ENCODE measurements around the gene EVA1C.
"Not testable (repeated sequence)": the region's sequence is repeated elsewhere in the genome, so short reads cannot be mapped to it uniquely, and the experiment has no call there.

Gene EVA1C

GRCh38 chr21:32427958-32428623 is 15.6 kb downstream of the EVA1C start:
- Mint-ChIP-seq H3K27ac (peak overlapping the region in 1 of 2 donors; percentile 61), H3K9me3 (no peaks in the 10 kb centered on the region)

GRCh38 chr21:32432982-32433660 is 20.6 kb downstream of the EVA1C start:
- peaks cover 20% of the 10 kb centered on the region for H3K4me1 Mint-ChIP-seq
- not testable (repeated sequence) for H3K9me3 Mint-ChIP-seq, H3K27me3 Mint-ChIP-seq, ATAC-seq, H3K4me3 Mint-ChIP-seq, DNase-seq
- H3K27ac Mint-ChIP-seq: peak overlapping the region in 1 of 2 donors; percentile 57

More at GRCh38 chr21:32427958-32428623, 15.6 kb downstream of the EVA1C start:
- ATAC-seq (no peak), DNase-seq (no peak)
- H3K4me1 Mint-ChIP-seq: no peaks in the 10 kb centered on the region
- no peaks in the 10 kb centered on the region for H3K27me3 Mint-ChIP-seq
- no peak overlapping the region for H3K4me3 Mint-ChIP-seq

GRCh38 chr21:32437729-32438128 is 25.2 kb downstream of the EVA1C start:
- peak overlapping the region in 1 of 2 donors; percentile 79 for H3K27ac Mint-ChIP-seq
- peak overlapping the region in 1 of 2 donors; percentile 16 for H3K4me3 Mint-ChIP-seq
- ATAC-seq: no peak

GRCh38 chr21:32442566-32443318 is 30.2 kb downstream of the EVA1C start:
- Mint-ChIP-seq H3K9me3 (peaks cover 6 to 21% of the 10 kb centered on the region in 2 donors), H3K27me3 (no peaks in the 10 kb centered on the region), H3K4me1 (peaks cover 14% of the 10 kb centered on the region), H3K27ac (no peak overlapping the region), H3K4me3 (no peak overlapping the region)
- ATAC-seq (no peak), DNase-seq (no peak)

More at GRCh38 chr21:32437729-32438128, 25.2 kb downstream of the EVA1C start:
- Mint-ChIP-seq H3K27me3 (no peaks in the 10 kb centered on the region), H3K9me3 (peaks cover 0 to 7% of the 10 kb centered on the region in 2 donors), H3K4me1 (peaks cover 30% of the 10 kb centered on the region)
- no peak for DNase-seq

- H3K4me3 Mint-ChIP-seq: no peak overlapping the region
- H3K4me1 Mint-ChIP-seq: no peaks in the 10 kb centered on the region
- no peak overlapping the region for H3K27ac Mint-ChIP-seq
- ATAC-seq (no peak), DNase-seq (no peak)
- H3K27me3 Mint-ChIP-seq: no peaks in the 10 kb centered on the region
- peaks cover 6 to 21% of the 10 kb centered on the region in 2 donors for H3K9me3 Mint-ChIP-seq
These were observed 32.6 kb downstream of the EVA1C start for GRCh38 chr21:32445101-32445500.

- H3K9me3 Mint-ChIP-seq: peaks cover 6 to 21% of the 10 kb centered on the region in 2 donors
- not testable (repeated sequence) for ATAC-seq, H3K4me1 Mint-ChIP-seq, H3K27me3 Mint-ChIP-seq, DNase-seq, H3K27ac Mint-ChIP-seq, H3K4me3 Mint-ChIP-seq
These were observed 33.9 kb downstream of the EVA1C start for GRCh38 chr21:32446440-32446839.

- H3K27ac Mint-ChIP-seq: no peak overlapping the region
- DNase-seq: no peak
- H3K9me3 Mint-ChIP-seq: peaks cover 6 to 18% of the 10 kb centered on the region in 2 donors
- H3K4me1 Mint-ChIP-seq: no peaks in the 10 kb centered on the region
- no peak overlapping the region for H3K4me3 Mint-ChIP-seq
- no peaks in the 10 kb centered on the region for H3K27me3 Mint-ChIP-seq
- ATAC-seq: no peak
These were observed 34.7 kb downstream of the EVA1C start for GRCh38 chr21:32447224-32447623.

GRCh38 chr21:32448803-32449594 is 36.5 kb downstream of the EVA1C start:
- no peaks in the 10 kb centered on the region for H3K4me1 Mint-ChIP-seq
- H3K9me3 Mint-ChIP-seq: peaks cover 2 to 9% of the 10 kb centered on the region in 2 donors
- peak overlapping the region; percentile 78 to 81 for H3K27ac Mint-ChIP-seq
- DNase-seq (no peak), ATAC-seq (no peak)
- H3K27me3 Mint-ChIP-seq: no peaks in the 10 kb centered on the region
- no peak overlapping the region for H3K4me3 Mint-ChIP-seq

- H3K4me1 Mint-ChIP-seq, H3K4me3 Mint-ChIP-seq, ATAC-seq, DNase-seq, H3K27me3 Mint-ChIP-seq, H3K9me3 Mint-ChIP-seq: not testable (repeated sequence)
- H3K27ac Mint-ChIP-seq: peak overlapping the region in 1 of 2 donors; percentile 77
These were observed 38.6 kb downstream of the EVA1C start for GRCh38 chr21:32450881-32451701.

GRCh38 chr21:32452191-32452590 is 39.7 kb downstream of the EVA1C start:
- not testable (repeated sequence) for H3K4me3 Mint-ChIP-seq, H3K4me1 Mint-ChIP-seq, H3K27ac Mint-ChIP-seq, H3K9me3 Mint-ChIP-seq, ATAC-seq, H3K27me3 Mint-ChIP-seq, DNase-seq

GRCh38 chr21:32452641-32453040 is 40.1 kb downstream of the EVA1C start:
- no peak for DNase-seq
- no peak for ATAC-seq
- Mint-ChIP-seq H3K27me3 (no peaks in the 10 kb centered on the region), H3K4me3 (no peak overlapping the region), H3K4me1 (no peaks in the 10 kb centered on the region), H3K9me3 (no peaks in the 10 kb centered on the region), H3K27ac (no peak overlapping the region)

- H3K4me1 Mint-ChIP-seq: no peaks in the 10 kb centered on the region
- H3K27ac Mint-ChIP-seq: no peak overlapping the region
- no peaks in the 10 kb centered on the region for H3K27me3 Mint-ChIP-seq
- DNase-seq: no peak
- ATAC-seq: no peak
- no peak overlapping the region for H3K4me3 Mint-ChIP-seq
- H3K9me3 Mint-ChIP-seq: no peaks in the 10 kb centered on the region
These were observed 43.0 kb downstream of the EVA1C start for GRCh38 chr21:32455548-32455947.

GRCh38 chr21:32456497-32456918 is 44.0 kb downstream of the EVA1C start:
- H3K4me1 Mint-ChIP-seq: no peaks in the 10 kb centered on the region
- ATAC-seq: no peak
- no peaks in the 10 kb centered on the region for H3K27me3 Mint-ChIP-seq
- no peaks in the 10 kb centered on the region for H3K9me3 Mint-ChIP-seq
- H3K27ac Mint-ChIP-seq: no peak overlapping the region
- DNase-seq: no peak
- no peak overlapping the region for H3K4me3 Mint-ChIP-seq

GRCh38 chr21:32457360-32457840 is 44.9 kb downstream of the EVA1C start:
- Mint-ChIP-seq H3K9me3 (no peaks in the 10 kb centered on the region), H3K4me1 (no peaks in the 10 kb centered on the region), H3K27ac (no peak overlapping the region), H3K4me3 (no peak overlapping the region), H3K27me3 (no peaks in the 10 kb centered on the region)
- DNase-seq (no peak), ATAC-seq (no peak)

Data from stimulated activated naive CD8-positive, alpha-beta T cell treated with anti-CD3 and anti-CD28 coated beads, Interleukin-15, amount 100 ng/mL, for 72 hours (primary cell).